ENCODE results near the gene PDK3. TPM values are rescaled to one million over a fixed set of nuclear protein-coding genes. Genes with fewer than 3 reads are reported as not detected.

PDK3 gene
- 19.4 TPM for total RNA-seq
- long read RNA-seq, transcript PDK3-202 (12 exons, 1,921 nt) = major isoform, 12 of 20 reads
- long read RNA-seq, partial matches to known transcripts = 0 of 20 reads
- long read RNA-seq, other reads (novel, unspliced or antisense) = 5 of 20 reads

- H3K4me3 ChIP-seq = peak within 1 kb of the TSS; percentile 64
- peak within 1 kb of the TSS; percentile 76 for H3K27ac ChIP-seq
- intact Hi-C loops (cut with DNase I) = no loop called here
- no peak for TF ChIP-seq CTCF (IDR thresholded peaks at IDR 0.05)
- no peaks in the 10 kb centered on the region for H3K9me3 ChIP-seq
- H3K36me3 ChIP-seq = no peaks in the 10 kb centered on the region
- DNase-seq (peak; percentile 94), ATAC-seq (peak; percentile 100)
- H3K27me3 ChIP-seq = no peaks in the 10 kb centered on the region
- H3K4me1 ChIP-seq = no peaks in the 10 kb centered on the region
Observed at GRCh38 chrX:24464836-24465531, at the start of gene PDK3. Gene PDK3, plus strand, starts transcription at chrX:24465286. Its CDS starts 170 bp downstream, at chrX:24465456.

GRCh38 chrX:24415921-24416320, 49.2 kb upstream of the PDK3 start:
- ATAC-seq = no peak

GRCh38 chrX:24423960-24424359, 41.1 kb upstream of the PDK3 start:
- intact Hi-C loops (cut with DNase I) = no loop called here
- Histone ChIP-seq H3K4me1 (no peaks in the 10 kb centered on the region), H3K27ac (no peak overlapping the region), H3K4me3 (no peak overlapping the region), H3K9me3 (no peaks in the 10 kb centered on the region), H3K36me3 (no peaks in the 10 kb centered on the region), H3K27me3 (no peaks in the 10 kb centered on the region)
- TF ChIP-seq CTCF (IDR thresholded peaks at IDR 0.05) = no peak
- DNase-seq (no peak), ATAC-seq (no peak)

More at GRCh38 chrX:24415921-24416320, 49.2 kb upstream of the PDK3 start:
- Histone ChIP-seq H3K27ac (no peak overlapping the region), H3K4me1 (no peaks in the 10 kb centered on the region), H3K4me3 (no peak overlapping the region), H3K36me3 (no peaks in the 10 kb centered on the region), H3K27me3 (no peaks in the 10 kb centered on the region), H3K9me3 (no peaks in the 10 kb centered on the region)
- intact Hi-C loops (cut with DNase I) = no loop called here
- no peak for DNase-seq
- no peak for TF ChIP-seq CTCF (IDR thresholded peaks at IDR 0.05)

GRCh38 chrX:24424948-24425347, 40.1 kb upstream of the PDK3 start:
- H3K4me3 ChIP-seq = no peak overlapping the region
- ATAC-seq (no peak), DNase-seq (no peak)
- H3K4me1 ChIP-seq = no peaks in the 10 kb centered on the region
- no peaks in the 10 kb centered on the region for H3K36me3 ChIP-seq
- TF ChIP-seq CTCF (IDR thresholded peaks at IDR 0.05) = no peak
- no peaks in the 10 kb centered on the region for H3K27me3 ChIP-seq
- intact Hi-C loops (cut with DNase I) = no loop called here
- H3K9me3 ChIP-seq = no peaks in the 10 kb centered on the region
- no peak overlapping the region for H3K27ac ChIP-seq

- no peak overlapping the region for H3K27ac ChIP-seq
- H3K4me1 ChIP-seq = no peaks in the 10 kb centered on the region
- no peak for TF ChIP-seq CTCF (IDR thresholded peaks at IDR 0.05)
- H3K9me3 ChIP-seq = no peaks in the 10 kb centered on the region
- H3K36me3 ChIP-seq = no peaks in the 10 kb centered on the region
- no peak overlapping the region for H3K4me3 ChIP-seq
- no peaks in the 10 kb centered on the region for H3K27me3 ChIP-seq
- intact Hi-C loops (cut with DNase I) = no loop called here
- no peak for ATAC-seq
- no peak for DNase-seq
Observed at GRCh38 chrX:24425806-24426205, 39.3 kb upstream of the PDK3 start.

Measured in upper lobe of right lung (tissue), 1 donor.